HCT116 (cell line): ENCODE measurements around the gene KRTAP4-3. TPM values are rescaled to one million over a fixed set of nuclear protein-coding genes. Genes with fewer than 3 reads are reported as not detected.

ENCODE experiments used
- ATAC-seq: fragments of 200-7000 bp; cut with Tn5 transposase; 2 replicates; pipeline ENCODE4 v1.9.1; 2020; ENCODE audit warnings: mild to moderate bottlenecking, moderate library complexity
- BruUV-seq: library from RNA; stranded (reverse); fragments of 400-500 nt; replicated peaks from 2 replicates; lab custom pipeline; 2021; lab: Mats Ljungman, UMichigan
- CTCF ChIA-PET: fragments of 300-600 bp; sonication (Branson Sonifier 250); formaldehyde crosslinking; loops from one replicate; lab custom pipeline; 2021; ENCODE audit warnings: antibody characterized with exemption; lab: Charles Lee
- POLR2A ChIA-PET: fragments of 300-600, 350-600 bp; sonication (Branson Sonifier 250); formaldehyde crosslinking; loops from one replicate; lab custom pipeline; 2021; ENCODE audit warnings: antibody characterized with exemption; lab: Charles Lee
- RAD21 ChIA-PET, 2 experiments: fragments of 300-600 bp; sonication (Branson Sonifier 250); formaldehyde crosslinking; loops; one replicate each; lab custom pipeline; 2023; ENCODE audit warnings: low total read pairs in 2 of 2; ENCODE audit not compliant: uncharacterized antibody in 2 of 2, unreplicated experiment in 2 of 2, low non-redundant PET in 1 of 2; lab: Charles Lee
- DNase-seq: peaks from one replicate; pipeline ENCODE4 v3.0.0-alpha.2; 2010; ENCODE audit warnings: low read depth, low spot score
- H2AFZ ChIP-seq: fragments of 200-600 bp; shearing (Covaris generic), sonication (generic); 2 replicates; pipeline ENCODE4 v1.6.1; 2017; ENCODE audit warnings: low read depth, mixed run types, mixed read lengths, antibody characterized with exemption, low read length; ENCODE audit not compliant: poor library complexity, severe bottlenecking
- H3K27ac ChIP-seq: 2 replicates; pipeline ENCODE4 v1.5.1; 2012; ENCODE audit warnings: low read depth, low read length
- H3K27me3 ChIP-seq: fragments of 200-600 bp; sonication (generic); 2 replicates; pipeline ENCODE4 v1.6.1; 2016; ENCODE audit warnings: mixed run types, low read length, mixed read lengths; ENCODE audit not compliant: insufficient read depth
- H3K36me3 ChIP-seq, 2 experiments: fragments of 200-500 bp in 1 of 2; fragments of 200-600 bp in 1 of 2; sonication (Bioruptor generic) in 1 of 2; sonication (generic) in 1 of 2; 2 replicates each; pipeline versions ENCODE4 v1.5.1 to v1.6.1; 2014 to 2016; ENCODE audit warnings: low read length in 2 of 2, inconsistent platforms in 1 of 2, mixed read lengths in 1 of 2, mixed run types in 1 of 2; ENCODE audit not compliant: insufficient read depth in 2 of 2, control insufficient read depth in 1 of 2
- H3K4me1 ChIP-seq, 2 experiments: fragments of 200-600 bp in 1 of 2; sonication (generic) in 1 of 2; 2 replicates each; pipeline versions ENCODE4 v1.5.1 to v1.6.1; 2012 to 2017; ENCODE audit warnings: low read length in 2 of 2, inconsistent platforms in 1 of 2, mild to moderate bottlenecking in 1 of 2, mixed read lengths in 1 of 2, mixed run types in 1 of 2, moderate library complexity in 1 of 2; ENCODE audit not compliant: insufficient read depth in 2 of 2, control insufficient read depth in 1 of 2
- H3K4me2 ChIP-seq: fragments of 200-600 bp; sonication (generic); 2 replicates; pipeline ENCODE4 v1.6.1; 2017; ENCODE audit warnings: mixed run types, low read length, mixed read lengths
- H3K4me3 ChIP-seq, 2 experiments: fragments of 200-600 bp in 1 of 2; sonication (generic) in 1 of 2; replicated peaks in 1 of 2; 2 replicates each; pipeline ENCODE4 v1.5.1; 2011 to 2016; ENCODE audit warnings: low read length in 2 of 2, control low read depth in 1 of 2, low read depth in 1 of 2, mild to moderate bottlenecking in 1 of 2, mixed read lengths in 1 of 2, mixed run types in 1 of 2
- H3K79me2 ChIP-seq: fragments of 200-600 bp; sonication (generic); 2 replicates; pipeline ENCODE4 v1.6.1; 2017; ENCODE audit warnings: mild to moderate bottlenecking, mixed run types, low read length, moderate library complexity, mixed read lengths; ENCODE audit not compliant: insufficient read depth
- H3K9ac ChIP-seq: fragments of 200-600 bp; sonication (generic); 2 replicates; pipeline ENCODE4 v1.6.1; 2016; ENCODE audit warnings: low read length, mixed read lengths
- H3K9me2 ChIP-seq: fragments of 200-600 bp; sonication (generic), shearing (Covaris generic); 2 replicates; pipeline ENCODE4 v1.6.1; 2017; ENCODE audit warnings: mixed run types, mild to moderate bottlenecking, moderate library complexity; ENCODE audit not compliant: insufficient read depth
- H3K9me3 ChIP-seq, 2 experiments: fragments of 200-500 bp in 1 of 2; fragments of 200-600 bp in 1 of 2; sonication (Bioruptor generic) in 1 of 2; sonication (generic) in 1 of 2; 2 replicates each; pipeline ENCODE4 v1.6.1; 2014 to 2017; ENCODE audit warnings: low read length in 2 of 2, mixed read lengths in 2 of 2, inconsistent platforms in 1 of 2, low read depth in 1 of 2, mild to moderate bottlenecking in 1 of 2, mixed run types in 1 of 2, moderate library complexity in 1 of 2; ENCODE audit not compliant: control insufficient read depth in 1 of 2, insufficient read depth in 1 of 2
- H4K20me1 ChIP-seq: fragments of 200-600 bp; sonication (generic), shearing (Covaris generic); 2 replicates; pipeline ENCODE4 v1.6.1; 2017; ENCODE audit warnings: mixed run types, mild to moderate bottlenecking, moderate library complexity; ENCODE audit not compliant: insufficient read depth
- CBX3 ChIP-seq: IDR thresholded peaks from 2 replicates; pipeline ENCODE4 v1.6.1; 2012; ENCODE audit warnings: low read depth
- CEBPB ChIP-seq: IDR thresholded peaks from 2 replicates; pipeline ENCODE4 v1.6.1; 2012; ENCODE audit warnings: low read depth
- EGR1 ChIP-seq: IDR thresholded peaks from 2 replicates; pipeline ENCODE4 v1.6.1; 2012; ENCODE audit warnings: low read depth
- ELF1 ChIP-seq: IDR thresholded peaks from 2 replicates; pipeline ENCODE4 v1.6.1; 2012; ENCODE audit warnings: low read depth, borderline replicate concordance
- EZH2 ChIP-seq: fragments of 200-600 bp; sonication (generic); IDR thresholded peaks from 2 replicates; pipeline ENCODE4 v1.6.1; 2017; ENCODE audit warnings: antibody characterized with exemption, mixed run types
- EZH2phosphoT487 ChIP-seq: fragments of 200-600 bp; IDR thresholded peaks from 2 replicates; pipeline ENCODE4 v1.6.1; 2018; ENCODE audit warnings: antibody characterized with exemption, borderline replicate concordance
- JUND ChIP-seq: IDR thresholded peaks from 2 replicates; pipeline ENCODE4 v1.6.1; 2012
- POLR2A ChIP-seq: IDR thresholded peaks from 2 replicates; pipeline ENCODE4 v1.7.0; 2011; ENCODE audit warnings: borderline replicate concordance; ENCODE audit not compliant: insufficient read depth, insufficient read length; ENCODE audit errors: extremely low read depth
- POLR2AphosphoS5 ChIP-seq: IDR thresholded peaks from 2 replicates; pipeline ENCODE4 v1.6.1; 2011; ENCODE audit warnings: mild to moderate bottlenecking, low read depth, low read length, moderate library complexity
- RAD21 ChIP-seq: IDR thresholded peaks from 2 replicates; pipeline ENCODE4 v1.6.1; 2012; ENCODE audit warnings: low read depth, mild to moderate bottlenecking
- SIN3A ChIP-seq: IDR thresholded peaks from 2 replicates; pipeline ENCODE4 v1.6.1; 2012; ENCODE audit warnings: low read depth
- SRF ChIP-seq: IDR thresholded peaks from 2 replicates; pipeline ENCODE4 v1.6.1; 2012; ENCODE audit warnings: low read depth
- TCF7L2 ChIP-seq: IDR thresholded peaks from 2 replicates; pipeline ENCODE4 v1.7.0; 2011; ENCODE audit warnings: borderline replicate concordance, inconsistent platforms; ENCODE audit not compliant: insufficient read depth, insufficient read length; ENCODE audit errors: extremely low read depth
- YY1 ChIP-seq: IDR thresholded peaks from 2 replicates; pipeline ENCODE4 v1.6.1; 2011; ENCODE audit warnings: low read length, low read depth, moderate library complexity, mild to moderate bottlenecking; ENCODE audit not compliant: insufficient replicate concordance; ENCODE audit errors: extremely low read depth
- ZBTB33 ChIP-seq: IDR thresholded peaks from 2 replicates; pipeline ENCODE4 v1.6.1; 2011; ENCODE audit warnings: mild to moderate bottlenecking, low read length, moderate library complexity; ENCODE audit not compliant: insufficient replicate concordance; ENCODE audit errors: extremely low read depth
- ZFX ChIP-seq: fragments of 450-650 bp; IDR thresholded peaks from 2 replicates; pipeline ENCODE4 v1.6.1; 2017
- ZNF274 ChIP-seq: fragments of 200-500 bp; sonication (Bioruptor generic); IDR thresholded peaks from 2 replicates; pipeline ENCODE4 v1.6.1; 2014; ENCODE audit warnings: mild to moderate bottlenecking, low read depth, low read length, inconsistent platforms
- intact Hi-C: fragments of 100-400 bp; cut with micrococcal nuclease; formaldehyde crosslinking; loops from 2 replicates; pipeline ENCODE4 v1.10.0; 2022
- total RNA-seq: library from RNA; stranded (reverse); gene quantifications from one replicate; pipeline ENCODE4 v1.2.1, GENCODE V29; 2021; ENCODE audit not compliant: unreplicated experiment
- TF ChIP-seq, protein P1 (sequence below): IDR thresholded peaks from 2 replicates; pipeline ENCODE4 v1.6.1; 2012
- TF ChIP-seq, protein P2 (sequence below): IDR thresholded peaks from 2 replicates; pipeline ENCODE4 v1.6.1; 2012; ENCODE audit warnings: low read depth
- TF ChIP-seq, protein P3 (sequence below): IDR thresholded peaks from 2 replicates; pipeline ENCODE4 v1.6.1; 2012

The KRTAP4-3 gene
- total RNA-seq, 1 experiment from 2014 or later: not detected

- H3K4me2 ChIP-seq: peak overlapping the region; percentile 39
- H3K4me3 ChIP-seq: no peak overlapping the region
- H3K27me3 ChIP-seq: no peaks in the 10 kb centered on the region
- H3K9ac ChIP-seq: peak overlapping the region; percentile 41
- peaks cover 0 to 17% of the 10 kb centered on the region in 2 experiments; a peak in 2 of 4 replicates for H3K36me3 ChIP-seq
- no TSS peak for BruUV-seq
- no peaks in the 10 kb centered on the region for H4K20me1 ChIP-seq
- ChIA-PET POLR2A (no interaction called here), CTCF (interaction anchor here (1.5 kb wide), 1 partner anchor 222 kb away, joined by 3 read pairs; no protein-coding TSS in a partner anchor), RAD21 (no interaction called here)
- peaks cover 0 to 4% of the 10 kb centered on the region in 2 experiments; a peak in 1 of 4 replicates for H3K9me3 ChIP-seq
- H2AFZ ChIP-seq: no peak overlapping the region
- H3K27ac ChIP-seq: peak overlapping the region; percentile 73; the same call in 1 of the 2 replicates
- peak; percentile 77 for DNase-seq
- peaks cover 3 to 31% of the 10 kb centered on the region in 2 experiments; a peak in 2 of 4 replicates for H3K4me1 ChIP-seq
- intact Hi-C loops: no loop called here
- ATAC-seq: peak; percentile 91
- H3K9me2 ChIP-seq: no peaks in the 10 kb centered on the region
- H3K79me2 ChIP-seq: no peaks in the 10 kb centered on the region
- TF ChIP-seq SRF (peak; percentile 76; the same call in 1 of the 2 replicates), CBX3 (peak; percentile 92; the same call in 1 of the 2 replicates), CEBPB (peak; percentile 79; the same call in 1 of the 2 replicates), ZNF274 (no peak), JUND (peak; percentile 97), ZFX (no peak), EGR1 (no peak), TCF7L2 (peak; percentile 87), EZH2 (no peak), EZH2phosphoT487 (no peak), SIN3A (peak; percentile 74; the same call in 1 of the 2 replicates), RAD21 (peak; percentile 29; the same call in 1 of the 2 replicates), ZBTB33 (peak; percentile 48), ELF1 (peak; percentile 54), POLR2AphosphoS5 (peak; percentile 49; the same call in 1 of the 2 replicates), POLR2A (no peak), YY1 (no peak)
- TF ChIP-seq, protein P1, sequence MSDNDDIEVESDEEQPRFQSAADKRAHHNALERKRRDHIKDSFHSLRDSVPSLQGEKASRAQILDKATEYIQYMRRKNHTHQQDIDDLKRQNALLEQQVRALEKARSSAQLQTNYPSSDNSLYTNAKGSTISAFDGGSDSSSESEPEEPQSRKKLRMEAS: peak; percentile 50; the same call in 1 of the 2 replicates
- TF ChIP-seq, protein P2, sequence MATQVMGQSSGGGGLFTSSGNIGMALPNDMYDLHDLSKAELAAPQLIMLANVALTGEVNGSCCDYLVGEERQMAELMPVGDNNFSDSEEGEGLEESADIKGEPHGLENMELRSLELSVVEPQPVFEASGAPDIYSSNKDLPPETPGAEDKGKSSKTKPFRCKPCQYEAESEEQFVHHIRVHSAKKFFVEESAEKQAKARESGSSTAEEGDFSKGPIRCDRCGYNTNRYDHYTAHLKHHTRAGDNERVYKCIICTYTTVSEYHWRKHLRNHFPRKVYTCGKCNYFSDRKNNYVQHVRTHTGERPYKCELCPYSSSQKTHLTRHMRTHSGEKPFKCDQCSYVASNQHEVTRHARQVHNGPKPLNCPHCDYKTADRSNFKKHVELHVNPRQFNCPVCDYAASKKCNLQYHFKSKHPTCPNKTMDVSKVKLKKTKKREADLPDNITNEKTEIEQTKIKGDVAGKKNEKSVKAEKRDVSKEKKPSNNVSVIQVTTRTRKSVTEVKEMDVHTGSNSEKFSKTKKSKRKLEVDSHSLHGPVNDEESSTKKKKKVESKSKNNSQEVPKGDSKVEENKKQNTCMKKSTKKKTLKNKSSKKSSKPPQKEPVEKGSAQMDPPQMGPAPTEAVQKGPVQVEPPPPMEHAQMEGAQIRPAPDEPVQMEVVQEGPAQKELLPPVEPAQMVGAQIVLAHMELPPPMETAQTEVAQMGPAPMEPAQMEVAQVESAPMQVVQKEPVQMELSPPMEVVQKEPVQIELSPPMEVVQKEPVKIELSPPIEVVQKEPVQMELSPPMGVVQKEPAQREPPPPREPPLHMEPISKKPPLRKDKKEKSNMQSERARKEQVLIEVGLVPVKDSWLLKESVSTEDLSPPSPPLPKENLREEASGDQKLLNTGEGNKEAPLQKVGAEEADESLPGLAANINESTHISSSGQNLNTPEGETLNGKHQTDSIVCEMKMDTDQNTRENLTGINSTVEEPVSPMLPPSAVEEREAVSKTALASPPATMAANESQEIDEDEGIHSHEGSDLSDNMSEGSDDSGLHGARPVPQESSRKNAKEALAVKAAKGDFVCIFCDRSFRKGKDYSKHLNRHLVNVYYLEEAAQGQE: no peak
- TF ChIP-seq, protein P3, sequence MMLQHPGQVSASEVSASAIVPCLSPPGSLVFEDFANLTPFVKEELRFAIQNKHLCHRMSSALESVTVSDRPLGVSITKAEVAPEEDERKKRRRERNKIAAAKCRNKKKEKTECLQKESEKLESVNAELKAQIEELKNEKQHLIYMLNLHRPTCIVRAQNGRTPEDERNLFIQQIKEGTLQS: no peak; the same call in 1 of the 2 replicates
These were observed 36.0 kb downstream of the KRTAP4-3 start for GRCh38 chr17:41131979-41132378.
